HepG2 (cell line): ENCODE results near the gene TUBB2B. TPM values are rescaled to one million over a fixed set of nuclear protein-coding genes. Genes with fewer than 3 reads are reported as not detected.

Source experiments
- ATAC-seq: fragments of 200-7000 bp; cut with Tn5 transposase; 3 replicates; pipeline ENCODE4 v1.9.1; 2020; ENCODE audit warnings: mild to moderate bottlenecking, moderate library complexity
- BruUV-seq: library from RNA; stranded (reverse); fragments of 400-500 nt; replicated peaks from 2 replicates; lab custom pipeline; 2021; lab: Mats Ljungman, UMichigan
- CTCF ChIA-PET: fragments of 300-600 bp; formaldehyde crosslinking; extraction: SDS; loops from one replicate; lab custom pipeline; 2021; ENCODE audit warnings: low total read pairs, inconsistent platforms, low intra/inter-chr PET ratio; lab: Yijun Ruan, JAX
- POLR2A ChIA-PET: fragments of 350-600 bp; sonication (Branson Sonifier 250); formaldehyde crosslinking; loops from one replicate; lab custom pipeline; 2020; ENCODE audit warnings: antibody characterized with exemption, inconsistent platforms; lab: Yijun Ruan, JAX
- DNase-seq: peaks from one replicate; pipeline ENCODE4 v3.0.0-alpha.2; 2015; ENCODE audit warnings: low spot score
- FAIRE-seq: peaks from 3 replicates; lab custom pipeline; 2011; peaks lifted over from hg19 to GRCh38; lab: Jason Lieb, UNC
- H2AFZ ChIP-seq: one replicate; pipeline ENCODE4 v1.6.1; 2011; ENCODE audit warnings: low read length, inconsistent platforms
- H3K27ac ChIP-seq: fragments of 300-600 bp; 3 replicates; pipeline ENCODE4 v1.8.0; 2011; ENCODE audit warnings: mixed run types, mild to moderate bottlenecking, mixed read lengths, low read length, inconsistent platforms; ENCODE audit not compliant: insufficient read depth; ENCODE audit errors: extremely low read length
- H3K27me3 ChIP-seq, 2 experiments: fragments of 200-600 bp in 1 of 2; 2 replicates in 1 of 2; 3 replicates in 1 of 2; pipeline versions ENCODE4 v1.6.0 to v1.8.0; 2011; ENCODE audit warnings: low read length in 2 of 2, mild to moderate bottlenecking in 2 of 2, moderate library complexity in 2 of 2, inconsistent platforms in 1 of 2; ENCODE audit not compliant: insufficient read depth in 2 of 2, control insufficient read depth in 1 of 2
- H3K36me3 ChIP-seq, 2 experiments: fragments of 200-600 bp in 1 of 2; replicated peaks in 1 of 2; 2 replicates in 1 of 2; 3 replicates in 1 of 2; pipeline versions ENCODE4 v1.5.1 to v1.8.0; 2011; ENCODE audit warnings: low read length in 2 of 2, inconsistent platforms in 1 of 2; ENCODE audit not compliant: insufficient read depth in 2 of 2, control insufficient read depth in 1 of 2
- H3K4me1 ChIP-seq: 2 replicates; pipeline ENCODE4 v1.5.1; 2012; ENCODE audit warnings: low read length, inconsistent platforms; ENCODE audit not compliant: insufficient read depth
- H3K4me2 ChIP-seq: 2 replicates; pipeline ENCODE4 v1.6.0; 2011; ENCODE audit warnings: low read depth, low read length, inconsistent platforms
- H3K4me3 ChIP-seq, 3 experiments: fragments of 200-600 bp in 1 of 3; sonication (generic), shearing (Covaris generic) in 1 of 3; replicated peaks in 1 of 3; 2 replicates each; pipeline ENCODE4 v1.5.1; 2011 to 2016; ENCODE audit warnings: low read length in 3 of 3, inconsistent platforms in 2 of 3, low read depth in 2 of 3, mild to moderate bottlenecking in 2 of 3, control low read depth in 1 of 3, mixed read lengths in 1 of 3; ENCODE audit not compliant: insufficient read depth in 1 of 3
- H3K79me2 ChIP-seq: one replicate; pipeline ENCODE4 v1.6.1; 2011; ENCODE audit warnings: low read length, inconsistent platforms; ENCODE audit not compliant: insufficient read depth
- H3K9ac ChIP-seq: 2 replicates; pipeline ENCODE4 v1.6.0; 2011; ENCODE audit warnings: mild to moderate bottlenecking, low read depth, low read length, inconsistent platforms; ENCODE audit not compliant: insufficient read depth
- H3K9me3 ChIP-seq: 2 replicates; pipeline ENCODE4 v1.5.1; 2012; ENCODE audit warnings: mild to moderate bottlenecking, low read length
- H4K20me1 ChIP-seq: 2 replicates; pipeline ENCODE4 v1.6.0; 2011; ENCODE audit warnings: inconsistent platforms, mild to moderate bottlenecking, low read length, moderate library complexity; ENCODE audit not compliant: insufficient read depth
- DMAP1 ChIP-seq: IDR thresholded peaks from 2 replicates; pipeline ENCODE4 v1.6.1; 2016
- DZIP1 ChIP-seq: sonication (generic); formaldehyde crosslinking; IDR thresholded peaks from 2 replicates; pipeline ENCODE4 v1.5.0; 2020; ENCODE audit warnings: mild to moderate bottlenecking, missing genetic modification reagents
- FOXK1 ChIP-seq: sonication (generic); formaldehyde crosslinking; IDR thresholded peaks from 2 replicates; pipeline ENCODE4 v1.4.0; 2020; ENCODE audit warnings: low read depth, missing genetic modification reagents, borderline replicate concordance
- HOXA7 ChIP-seq: sonication (generic); formaldehyde crosslinking; IDR thresholded peaks from 2 replicates; pipeline ENCODE4 v1.8.1; 2022; ENCODE audit warnings: mild to moderate bottlenecking, missing genetic modification reagents, moderate library complexity
- NFYB ChIP-seq: sonication (generic); formaldehyde crosslinking; IDR thresholded peaks from 2 replicates; pipeline ENCODE4 v1.4.0; 2020; ENCODE audit warnings: missing genetic modification reagents
- RBFOX2 ChIP-seq: fragments of 200-400 bp; formaldehyde crosslinking; IDR thresholded peaks from 2 replicates; pipeline ENCODE4 v1.6.1; 2017; ENCODE audit warnings: low read depth, mild to moderate bottlenecking, low read length
- SAFB2 ChIP-seq: sonication (generic); formaldehyde crosslinking; IDR thresholded peaks from 2 replicates; pipeline ENCODE4 v1.5.1; 2020; ENCODE audit warnings: missing genetic modification reagents, low read depth, mild to moderate bottlenecking, borderline replicate concordance
- SETDB1 ChIP-seq: sonication (generic); formaldehyde crosslinking; IDR thresholded peaks from 2 replicates; pipeline ENCODE4 v1.5.1; 2020; ENCODE audit warnings: missing genetic modification reagents, mild to moderate bottlenecking, borderline replicate concordance
- SP140L ChIP-seq: sonication (generic); formaldehyde crosslinking; IDR thresholded peaks from 2 replicates; pipeline ENCODE4 v1.4.0; 2020; ENCODE audit warnings: missing genetic modification reagents, borderline replicate concordance
- SPEN ChIP-seq: sonication (generic); formaldehyde crosslinking; IDR thresholded peaks from 2 replicates; pipeline ENCODE4 v1.5.1; 2020; ENCODE audit warnings: low read depth, mild to moderate bottlenecking, missing genetic modification reagents
- TAF15 ChIP-seq: fragments of 200-400 bp; formaldehyde crosslinking; IDR thresholded peaks from one replicate; pipeline ENCODE4 v1.6.1; 2018; ENCODE audit warnings: mild to moderate bottlenecking, low read depth, low read length; ENCODE audit not compliant: poor library complexity, severe bottlenecking
- ZNF503 ChIP-seq: sonication (generic); formaldehyde crosslinking; IDR thresholded peaks from 2 replicates; pipeline ENCODE4 v1.4.0; 2020; ENCODE audit warnings: missing genetic modification reagents
- ZNF839 ChIP-seq: sonication (generic); formaldehyde crosslinking; IDR thresholded peaks from 2 replicates; pipeline ENCODE4 v1.4.0; 2020; ENCODE audit warnings: missing genetic modification reagents, mild to moderate bottlenecking, borderline replicate concordance
- WGBS: methylation state at CpG from one replicate; pipeline ENCODE4 v1.1.6; 2017; ENCODE audit warnings: low lambda C conversion rate; 5-methylcytosine and 5-hydroxymethylcytosine counted together
- in situ Hi-C: cut with HindIII; loops from 2 replicates; pipeline ENCODE4 v1.10.0; 2017; ENCODE audit warnings: low pct_unique_long_range_greater_than_20kb; ENCODE audit not compliant: extremely low pct_ligation_motif_present
- intact Hi-C: fragments of 100-400 bp; cut with micrococcal nuclease; formaldehyde crosslinking; loops from one replicate; pipeline ENCODE4 v1.10.0; 2022; ENCODE audit not compliant: unreplicated experiment
- polyA plus RNA-seq, 8 experiments: library from polyadenylated mRNA; depleted of rRNA in 3 of 8; stranded (reverse) in 7 of 8; unstranded in 1 of 8; fragments of >200 nt; fragmentation: Illumina TruSeq in 4 of 8; extraction: Trizol in 4 of 8; gene quantifications; 2 replicates each; pipeline versions ENCODE4 v1.2.1 to v1.2.3, GENCODE V29; 2011 to 2016; ENCODE audit warnings: low read depth in 4 of 8, missing spikeins in 1 of 8, mixed read lengths in 1 of 8; ENCODE audit not compliant: insufficient read depth in 1 of 8
- total RNA-seq, 5 experiments: library from RNA; depleted of rRNA; stranded (reverse); fragments of >200 nt; fragmentation: Illumina TruSeq; extraction: Trizol; gene quantifications; 2 replicates each; pipeline ENCODE4 v1.2.3, GENCODE V29; 2016; ENCODE audit warnings: low read depth in 1 of 5

Gene TUBB2B
- total and polyA plus RNA-seq, 2 of the 13 experiments (the other 11 are each of a cell fraction or from before 2014, with no cell fraction given): 10.3 to 23.6 TPM

DNA sequence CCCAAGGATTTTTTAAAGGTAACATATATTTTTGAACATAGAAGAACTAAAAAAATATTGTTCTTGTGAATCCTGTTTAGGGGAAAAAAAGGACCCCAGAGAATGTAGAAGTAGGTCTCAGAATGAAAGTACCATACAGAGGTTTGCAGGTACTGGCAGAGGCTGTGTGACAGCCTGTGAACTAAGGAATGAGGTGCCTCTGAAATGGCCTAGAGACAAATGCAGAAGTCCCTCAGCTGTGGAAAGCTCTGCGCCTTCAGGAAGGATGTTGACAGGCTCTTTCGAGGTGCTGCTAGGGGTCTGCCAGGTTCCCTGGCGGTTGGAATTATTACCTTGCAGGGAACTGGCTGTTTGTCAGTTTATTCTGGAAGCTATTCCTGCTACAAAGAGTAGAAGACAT lies 8.6 kb upstream of the TUBB2B start (continued):
- TF ChIP-seq DZIP1 (CRISPR knock-in tag): no peak

DNA sequence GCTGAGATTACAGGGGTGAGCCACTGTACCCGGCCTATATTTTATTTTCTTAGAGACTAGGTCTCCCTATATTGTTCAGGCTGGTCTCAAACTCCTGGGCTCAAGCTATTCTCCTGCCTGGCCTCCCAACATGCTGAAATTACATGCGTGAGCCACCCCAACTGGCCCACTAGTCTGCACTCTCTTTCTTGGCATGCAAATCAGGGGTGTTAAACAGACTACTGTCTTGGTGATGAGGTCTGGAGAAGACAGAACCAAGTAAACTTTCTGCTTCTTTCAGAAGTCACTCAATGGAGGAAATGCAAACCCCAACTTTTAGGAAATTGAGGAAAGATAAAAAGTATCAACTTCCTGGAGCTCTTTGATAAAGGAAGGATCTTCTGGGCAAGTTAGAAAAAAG lies 8.0 kb upstream of the TUBB2B start:
- in situ Hi-C loops (no loop called here), intact Hi-C loops (no loop called here)
- 53% methylated on average over 2 of the region's 2 CpGs for WGBS
- H3K27me3 ChIP-seq: peaks cover 7 to 79% of the 10 kb centered on the region in 2 experiments; a peak in 4 of 5 replicates
- H3K4me2 ChIP-seq: no peak overlapping the region
- DNase-seq: no peak
- no peaks in the 10 kb centered on the region for H3K79me2 ChIP-seq
- H4K20me1 ChIP-seq: no peaks in the 10 kb centered on the region
- no peaks in the 10 kb centered on the region for H3K36me3 ChIP-seq
- no peak for ATAC-seq
- POLR2A ChIA-PET: no interaction called here
- H3K9me3 ChIP-seq: no peaks in the 10 kb centered on the region
- H3K9ac ChIP-seq: no peak overlapping the region
- no peak overlapping the region for H2AFZ ChIP-seq
- FAIRE-seq: no peak
- CTCF ChIA-PET: no interaction called here
- no TSS peak for BruUV-seq
- peaks cover 16% of the 10 kb centered on the region for H3K4me1 ChIP-seq
- no peak overlapping the region for H3K4me3 ChIP-seq
- no peak overlapping the region for H3K27ac ChIP-seq
- TF ChIP-seq RBFOX2 (no peak), SETDB1 (CRISPR knock-in tag) (no peak), SP140L (CRISPR knock-in tag) (no peak), TAF15 (no peak), ZNF839 (no peak), FOXK1 (CRISPR knock-in tag) (no peak), ZNF503 (CRISPR knock-in tag) (no peak), NFYB (CRISPR knock-in tag) (no peak), DMAP1 (CRISPR knock-in tag) (no peak), SPEN (CRISPR knock-in tag) (no peak), SAFB2 (CRISPR knock-in tag) (no peak), HOXA7 (CRISPR knock-in tag) (no peak)
